ENCODE data around the gene BLOC1S1.

BLOC1S1 gene

GRCh38 chr12:55703901-55704761 is 11.7 kb upstream of the BLOC1S1 start:
- no peak overlapping the region for H3K4me3 ChIP-seq (replicated peaks in 1 of 2; ENCODE audit: low read depth in 2 of 2, low read length in 2 of 2)
- peak; percentile 41 to 52 for DNase-seq (ENCODE audit: low read depth in 2 of 2)
- no peak for TF ChIP-seq CTCF (IDR thresholded peaks at IDR 0.05; ENCODE audit: low read depth, low read length)

GRCh38 chr12:55704824-55705718 is 10.8 kb upstream of the BLOC1S1 start:
- no peak for TF ChIP-seq CTCF (IDR thresholded peaks at IDR 0.05; ENCODE audit: low read depth, low read length)
- H3K4me3 ChIP-seq (replicated peaks in 1 of 2; ENCODE audit: low read depth in 2 of 2, low read length in 2 of 2): no peak overlapping the region
- DNase-seq (ENCODE audit: low read depth in 2 of 2): peak in 1 of 2 donors; percentile 12

- no peak for DNase-seq (ENCODE audit: low read depth in 2 of 2)
- TF ChIP-seq CTCF (IDR thresholded peaks at IDR 0.05; ENCODE audit: low read depth, low read length): peak; percentile 43
- H3K4me3 ChIP-seq (replicated peaks in 1 of 2; ENCODE audit: low read depth in 2 of 2, low read length in 2 of 2): peak overlapping the region in 1 of 2 donors; percentile 1
Observed at GRCh38 chr12:55705782-55706402, 10.0 kb upstream of the BLOC1S1 start.

GRCh38 chr12:55706568-55707218 is 9.2 kb upstream of the BLOC1S1 start:
- TF ChIP-seq CTCF (IDR thresholded peaks at IDR 0.05; ENCODE audit: low read depth, low read length): no peak
- DNase-seq (ENCODE audit: low read depth in 2 of 2): no peak
- peak overlapping the region in 1 of 2 donors; percentile 55 for H3K4me3 ChIP-seq (replicated peaks in 1 of 2; ENCODE audit: low read depth in 2 of 2, low read length in 2 of 2)

- peak overlapping the region; percentile 48 to 55 for H3K4me3 ChIP-seq (replicated peaks in 1 of 2; ENCODE audit: low read depth in 2 of 2, low read length in 2 of 2)
- no peak for TF ChIP-seq CTCF (IDR thresholded peaks at IDR 0.05; ENCODE audit: low read depth, low read length)
- DNase-seq (ENCODE audit: low read depth in 2 of 2): no peak
Observed at GRCh38 chr12:55707219-55707671, 8.6 kb upstream of the BLOC1S1 start.
